ENCODE data around the gene FOXF1. TPM values are rescaled to one million over a fixed set of nuclear protein-coding genes. Genes with fewer than 3 reads are reported as not detected.

The FOXF1 gene
- total and polyA plus RNA-seq, 2 donors (not counting 1 experiment from before 2014, with no cell fraction given): 14.0 to 31.5 TPM

DNA sequence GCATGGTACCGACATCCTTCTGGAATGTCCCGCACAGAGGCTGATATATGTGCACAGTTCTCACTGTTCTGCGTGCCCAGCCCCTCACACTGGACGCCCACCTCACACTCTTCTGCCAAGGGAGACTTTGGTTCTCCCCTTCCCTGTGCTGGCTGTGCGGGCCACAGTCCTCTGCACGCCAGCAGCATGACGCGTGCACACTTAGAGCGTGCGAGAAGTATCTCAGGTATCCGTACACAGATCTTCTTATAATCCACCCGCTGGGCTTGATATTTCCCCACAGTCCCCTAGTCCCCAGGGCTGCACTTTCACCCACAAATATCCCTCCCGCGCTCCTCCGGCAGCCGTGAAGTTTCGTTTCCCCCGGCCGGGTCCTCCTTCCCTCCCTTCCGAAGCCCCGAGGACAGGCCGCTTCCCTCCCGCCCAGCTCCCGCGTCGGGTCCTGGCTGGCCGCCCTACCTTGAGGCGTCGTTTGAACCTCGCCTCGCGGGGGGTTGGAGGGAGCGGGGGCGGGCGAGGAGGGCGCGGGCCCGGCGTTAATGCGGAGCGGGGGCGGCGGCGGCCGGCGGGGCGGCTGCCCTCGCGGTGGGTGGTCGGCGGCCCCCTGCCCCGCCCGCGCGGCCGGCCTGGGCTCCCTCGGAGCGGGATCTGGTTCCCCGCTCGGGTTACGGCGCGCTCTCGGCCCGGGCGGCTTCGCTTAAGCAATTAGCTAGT, 5.0 kb upstream of the FOXF1 start:
- peak overlapping the region; percentile 100 for H3K4me2 ChIP-seq (ENCODE audit: extremely low read depth, insufficient read depth, low read length)
- peak in 1 of 2 donors; percentile 36 for DNase-seq (ENCODE audit: low read depth in 2 of 2)

DNA sequence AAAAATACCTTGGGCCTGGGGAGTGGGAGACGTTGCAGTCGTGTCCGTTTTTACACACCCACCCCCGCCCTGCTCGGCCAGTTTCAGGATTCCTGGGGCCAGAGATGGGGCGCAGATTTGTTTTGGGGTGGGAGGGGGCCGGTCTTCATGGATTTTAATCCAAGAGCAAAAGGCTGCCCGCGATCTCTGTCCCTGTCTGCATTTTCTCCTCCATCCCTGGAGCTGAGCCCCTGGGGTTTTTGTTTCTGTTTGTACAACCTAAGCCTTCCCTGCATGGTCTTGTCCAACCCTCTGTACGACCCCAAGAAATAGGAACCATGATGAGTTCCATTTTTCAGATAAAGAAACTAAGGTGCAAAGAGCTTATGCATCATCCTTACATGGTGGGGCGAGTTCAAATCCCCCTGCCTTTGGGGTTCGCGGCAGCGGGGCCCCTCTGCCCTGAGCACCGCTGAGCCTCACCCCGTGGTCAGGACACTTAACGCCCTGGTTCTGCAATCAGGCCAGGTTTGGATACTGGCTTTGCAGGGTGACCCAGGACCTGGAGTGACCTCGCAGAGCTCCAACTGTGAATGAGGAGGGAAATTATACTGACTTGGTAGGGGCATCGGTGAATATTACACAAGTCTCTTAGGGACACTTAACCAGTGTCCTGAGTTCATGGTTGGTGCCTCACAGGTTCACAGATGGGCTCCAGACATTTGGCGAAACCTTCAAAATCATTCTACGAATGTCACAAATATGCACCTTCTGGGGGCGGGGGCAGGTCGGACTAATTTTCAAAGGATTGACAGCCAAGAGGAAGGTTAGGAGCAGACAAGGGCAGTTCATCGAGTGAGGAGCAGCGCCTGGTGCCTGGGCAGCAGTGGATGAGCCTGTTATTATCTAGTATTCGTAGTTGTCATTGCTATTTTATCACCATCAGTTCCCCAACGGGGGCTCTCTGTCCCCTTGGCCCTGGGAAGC, 4.1 kb upstream of the FOXF1 start:
- Histone ChIP-seq H3K27ac (ENCODE audit: insufficient read depth, low read length) (peak overlapping the region; percentile 97), H4K20me1 (ENCODE audit: control insufficient read depth, extremely low read depth, insufficient read depth, low read length) (no peaks in the 10 kb centered on the region), H3K4me2 (ENCODE audit: extremely low read depth, insufficient read depth, low read length) (peak overlapping the region; percentile 97), H3K9ac (ENCODE audit: insufficient read depth, low read length) (peak overlapping the region; percentile 65), H3K27me3 (ENCODE audit: control insufficient read depth, insufficient read depth, low read length) (no peaks in the 10 kb centered on the region), H2AFZ (ENCODE audit: low read length) (no peak overlapping the region), H3K9me3 (ENCODE audit: control insufficient read depth, insufficient read depth, low read depth, low read length) (no peaks in the 10 kb centered on the region), H3K4me1 (ENCODE audit: control insufficient read depth, extremely low read depth, insufficient read depth, low read length) (peaks cover 13% of the 10 kb centered on the region), H3K4me3 (replicated peaks in 1 of 4; ENCODE audit: control extremely low read depth in 1 of 4, insufficient read depth in 1 of 4, low read depth in 3 of 4, low read length in 4 of 4) (peak overlapping the region; percentile 68 to 89 (median 81)), H3K36me3 (ENCODE audit: control insufficient read depth, insufficient read depth, low read length) (peaks cover 6% of the 10 kb centered on the region), H3K79me2 (ENCODE audit: control insufficient read depth, insufficient read depth, low read length) (peaks cover 82% of the 10 kb centered on the region)
- TF ChIP-seq, protein P1, sequence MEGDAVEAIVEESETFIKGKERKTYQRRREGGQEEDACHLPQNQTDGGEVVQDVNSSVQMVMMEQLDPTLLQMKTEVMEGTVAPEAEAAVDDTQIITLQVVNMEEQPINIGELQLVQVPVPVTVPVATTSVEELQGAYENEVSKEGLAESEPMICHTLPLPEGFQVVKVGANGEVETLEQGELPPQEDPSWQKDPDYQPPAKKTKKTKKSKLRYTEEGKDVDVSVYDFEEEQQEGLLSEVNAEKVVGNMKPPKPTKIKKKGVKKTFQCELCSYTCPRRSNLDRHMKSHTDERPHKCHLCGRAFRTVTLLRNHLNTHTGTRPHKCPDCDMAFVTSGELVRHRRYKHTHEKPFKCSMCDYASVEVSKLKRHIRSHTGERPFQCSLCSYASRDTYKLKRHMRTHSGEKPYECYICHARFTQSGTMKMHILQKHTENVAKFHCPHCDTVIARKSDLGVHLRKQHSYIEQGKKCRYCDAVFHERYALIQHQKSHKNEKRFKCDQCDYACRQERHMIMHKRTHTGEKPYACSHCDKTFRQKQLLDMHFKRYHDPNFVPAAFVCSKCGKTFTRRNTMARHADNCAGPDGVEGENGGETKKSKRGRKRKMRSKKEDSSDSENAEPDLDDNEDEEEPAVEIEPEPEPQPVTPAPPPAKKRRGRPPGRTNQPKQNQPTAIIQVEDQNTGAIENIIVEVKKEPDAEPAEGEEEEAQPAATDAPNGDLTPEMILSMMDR (conservative IDR thresholded peaks at IDR 0.05 in 1 of 2, IDR thresholded peaks at IDR 0.05 in 1 of 2; ENCODE audit: low read depth in 1 of 2, low read length in 2 of 2): no peak
- no peak for TF ChIP-seq EZH2 (IDR thresholded peaks at IDR 0.05; ENCODE audit: low read length, missing control alignments)
- DNase-seq (ENCODE audit: low read depth in 2 of 2): no peak

More for the DNA sequence above, 5.0 kb upstream of the FOXF1 start:
- H3K9me3 ChIP-seq (ENCODE audit: control insufficient read depth, insufficient read depth, low read depth, low read length): no peaks in the 10 kb centered on the region
- no peaks in the 10 kb centered on the region for H3K27me3 ChIP-seq (ENCODE audit: control insufficient read depth, insufficient read depth, low read length)
- no peak for TF ChIP-seq EZH2 (IDR thresholded peaks at IDR 0.05; ENCODE audit: low read length, missing control alignments)
- TF ChIP-seq, protein P1 (conservative IDR thresholded peaks at IDR 0.05 in 1 of 2, IDR thresholded peaks at IDR 0.05 in 1 of 2; ENCODE audit: low read depth in 1 of 2, low read length in 2 of 2): no peak
- H3K79me2 ChIP-seq (ENCODE audit: control insufficient read depth, insufficient read depth, low read length): peaks cover 83% of the 10 kb centered on the region
- no peaks in the 10 kb centered on the region for H4K20me1 ChIP-seq (ENCODE audit: control insufficient read depth, extremely low read depth, insufficient read depth, low read length)
- peak overlapping the region; percentile 68 to 89 (median 81) for H3K4me3 ChIP-seq (replicated peaks in 1 of 4; ENCODE audit: control extremely low read depth in 1 of 4, insufficient read depth in 1 of 4, low read depth in 3 of 4, low read length in 4 of 4)
- peak overlapping the region; percentile 97 for H3K27ac ChIP-seq (ENCODE audit: insufficient read depth, low read length)
- peaks cover 13% of the 10 kb centered on the region for H3K4me1 ChIP-seq (ENCODE audit: control insufficient read depth, extremely low read depth, insufficient read depth, low read length)
- H3K36me3 ChIP-seq (ENCODE audit: control insufficient read depth, insufficient read depth, low read length): peaks cover 4% of the 10 kb centered on the region
- H2AFZ ChIP-seq (ENCODE audit: low read length): peak overlapping the region; percentile 35
- H3K9ac ChIP-seq (ENCODE audit: insufficient read depth, low read length): peak overlapping the region; percentile 70
